ENCODE results near the gene ADPRHL1.

DNA sequence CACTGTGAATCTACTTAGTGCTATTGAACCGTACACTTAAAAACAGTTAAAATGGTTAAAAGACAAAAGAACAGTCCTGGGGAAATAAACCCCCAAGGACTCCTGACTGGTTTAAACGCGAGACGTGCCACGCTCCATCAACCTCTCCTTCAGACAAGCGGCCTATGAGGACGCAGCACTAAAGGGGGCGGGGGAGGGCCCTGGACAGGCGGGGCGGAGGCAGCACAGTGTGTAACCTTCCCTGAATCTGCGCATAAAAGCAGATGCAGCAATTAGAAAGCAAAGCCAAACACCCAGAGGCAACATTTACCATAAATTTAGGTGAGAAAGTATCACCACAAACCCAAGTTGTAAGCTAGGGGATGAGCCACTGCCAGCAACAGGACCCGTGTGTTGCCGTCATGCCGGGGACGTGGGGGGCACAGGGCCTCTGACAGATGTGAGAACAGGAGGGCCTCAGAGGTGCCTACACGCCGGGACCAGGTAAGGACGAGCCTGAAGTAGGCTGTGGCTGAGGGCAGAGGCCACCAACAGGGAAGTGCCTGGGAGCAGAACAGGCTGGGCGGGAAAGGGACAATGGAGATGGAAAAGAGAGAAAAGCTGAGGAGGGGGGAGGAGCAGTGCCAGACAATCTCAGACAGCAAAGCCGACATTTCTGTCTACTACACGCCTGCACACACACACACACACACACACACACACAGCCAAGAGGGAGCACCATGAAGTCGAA lies 15.3 kb upstream of the ADPRHL1 start:
- TF ChIP-seq CTCF (IDR thresholded peaks at IDR 0.05; ENCODE audit: insufficient read depth, low read depth, low read length) (no peak), EZH2 (IDR thresholded peaks at IDR 0.05; ENCODE audit: insufficient read depth, low read length) (no peak)
